22Rv1 (cell line): ENCODE measurements around the gene UTF1.

ENCODE experiments used
- CTCF ChIP-seq: fragments of 450-650 bp; IDR thresholded peaks from 2 replicates; pipeline ENCODE4 v1.5.1; 2017; ENCODE audit warnings: mild to moderate bottlenecking
- ZFX ChIP-seq: fragments of 450-650 bp; IDR thresholded peaks from 2 replicates; pipeline ENCODE4 v1.6.1; 2017; ENCODE audit warnings: antibody characterized with exemption, borderline replicate concordance

DNA sequence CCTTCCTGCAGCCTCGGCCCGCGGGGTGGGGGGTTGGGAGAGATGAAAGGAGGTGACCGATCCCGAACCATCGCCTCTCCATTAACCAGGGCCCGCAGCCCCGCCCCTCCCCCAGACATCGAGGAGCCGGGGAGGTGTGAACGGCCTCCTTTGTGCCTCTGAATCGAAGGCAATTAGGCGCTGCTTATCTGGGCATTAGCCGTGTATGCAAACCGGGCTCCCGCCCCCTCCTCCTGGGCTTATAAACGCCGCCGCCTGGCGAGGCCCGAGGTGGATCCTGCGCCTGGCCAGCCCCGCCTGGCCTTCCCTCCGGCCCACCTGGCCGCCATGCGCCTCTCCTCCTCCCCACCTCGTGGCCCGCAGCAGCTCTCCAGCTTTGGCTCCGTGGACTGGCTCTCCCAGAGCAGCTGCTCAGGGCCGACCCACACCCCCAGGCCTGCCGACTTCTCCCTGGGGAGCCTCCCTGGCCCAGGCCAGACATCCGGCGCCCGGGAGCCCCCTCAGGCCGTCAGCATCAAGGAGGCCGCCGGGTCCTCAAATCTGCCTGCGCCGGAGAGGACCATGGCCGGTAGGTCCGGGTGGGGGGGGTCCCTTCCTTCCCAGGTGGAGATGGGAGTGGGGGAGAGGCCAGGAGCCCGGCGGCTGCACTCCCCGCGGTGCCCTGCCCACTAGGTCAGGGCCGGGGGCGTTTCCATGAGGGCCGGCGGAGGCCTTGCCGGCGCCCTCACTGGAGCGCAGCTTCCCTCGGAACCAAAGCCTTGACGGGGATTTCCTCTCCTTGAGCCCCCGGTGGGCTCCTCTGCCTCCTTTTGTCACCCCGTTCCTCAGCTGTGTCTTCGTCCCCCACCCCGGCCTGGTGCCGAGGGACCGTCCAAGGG, 7.8 kb downstream of the UTF1 start, which contains the start of gene VENTX:
- no peak for TF ChIP-seq CTCF
- no peak for TF ChIP-seq ZFX
